Midbrain (tissue), 1 donor: ENCODE results near the gene COL2A1.

ENCODE experiments used
- DNase-seq: peaks from one replicate; lab custom pipeline; 2025; lab: John Stamatoyannopoulos, UW

The COL2A1 gene

GRCh38 chr12:47989666-47990065 is 14.6 kb downstream of the COL2A1 start:
- no peak for DNase-seq

DNA sequence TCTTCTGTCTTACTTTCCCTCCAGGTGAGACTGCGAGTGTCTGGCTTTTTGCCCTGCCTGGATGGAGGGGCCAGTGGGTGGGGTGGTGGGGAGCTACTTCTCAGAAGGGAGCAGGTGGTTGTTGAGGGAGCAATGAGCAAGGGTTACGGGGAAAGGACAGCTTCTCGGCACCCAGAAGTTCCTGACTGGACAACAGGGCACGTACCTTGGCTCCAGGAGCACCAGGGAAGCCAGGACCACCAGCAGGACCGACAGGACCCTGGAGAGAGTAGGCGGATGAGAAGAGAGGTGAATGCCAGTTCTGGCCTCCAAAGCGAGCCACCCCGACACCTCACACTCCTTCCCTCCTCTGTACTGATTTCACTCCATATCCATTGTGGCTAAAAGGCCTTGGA is 15.3 kb downstream of the COL2A1 start:
- DNase-seq, result no peak

DNA sequence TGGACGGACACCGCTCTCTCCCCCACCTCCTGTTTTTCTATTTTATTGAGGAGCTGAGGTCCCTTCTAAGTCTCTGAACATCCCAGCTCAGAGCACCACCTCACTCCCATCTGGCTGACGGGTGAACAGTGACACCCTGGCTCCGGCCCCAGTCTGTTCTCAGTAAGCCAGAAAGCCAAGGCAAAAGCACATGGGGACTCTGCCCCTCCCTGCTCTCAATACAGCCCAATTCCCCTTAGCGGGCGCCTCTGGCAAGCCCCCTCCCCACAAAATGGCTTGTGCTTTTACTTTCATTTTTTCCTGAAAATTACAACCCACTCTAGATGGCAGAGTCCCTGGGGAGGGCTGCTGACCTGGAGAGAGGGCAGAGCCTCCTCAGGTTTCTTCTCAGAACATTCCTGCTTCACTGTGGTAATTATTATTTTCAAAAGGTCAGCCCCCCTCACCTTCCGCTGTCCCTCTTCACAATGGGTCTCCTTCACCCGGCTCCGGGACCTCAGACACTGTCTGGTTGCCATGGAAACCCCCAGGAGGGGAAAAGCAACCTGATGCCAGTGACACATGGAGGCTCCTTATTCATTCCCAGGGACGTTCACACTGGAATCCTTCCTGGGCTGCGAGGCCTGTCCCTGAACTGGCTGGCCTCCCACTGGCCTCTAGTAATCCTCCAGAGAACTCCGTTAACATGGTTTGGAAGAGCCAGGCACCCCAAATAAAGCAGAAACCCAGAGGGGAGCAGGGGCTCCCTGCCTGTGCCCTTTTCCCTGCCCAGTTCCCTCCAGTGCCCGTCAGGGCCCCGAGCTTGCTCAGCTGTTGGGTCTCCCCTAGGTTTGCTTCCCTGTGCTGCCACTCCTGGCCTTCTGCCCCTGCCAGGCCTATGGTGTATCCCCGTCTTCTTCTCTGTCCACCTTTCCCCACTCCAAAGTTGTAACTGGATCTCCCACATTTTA is 15.9 kb downstream of the COL2A1 start:
- DNase-seq, result no peak

DNA sequence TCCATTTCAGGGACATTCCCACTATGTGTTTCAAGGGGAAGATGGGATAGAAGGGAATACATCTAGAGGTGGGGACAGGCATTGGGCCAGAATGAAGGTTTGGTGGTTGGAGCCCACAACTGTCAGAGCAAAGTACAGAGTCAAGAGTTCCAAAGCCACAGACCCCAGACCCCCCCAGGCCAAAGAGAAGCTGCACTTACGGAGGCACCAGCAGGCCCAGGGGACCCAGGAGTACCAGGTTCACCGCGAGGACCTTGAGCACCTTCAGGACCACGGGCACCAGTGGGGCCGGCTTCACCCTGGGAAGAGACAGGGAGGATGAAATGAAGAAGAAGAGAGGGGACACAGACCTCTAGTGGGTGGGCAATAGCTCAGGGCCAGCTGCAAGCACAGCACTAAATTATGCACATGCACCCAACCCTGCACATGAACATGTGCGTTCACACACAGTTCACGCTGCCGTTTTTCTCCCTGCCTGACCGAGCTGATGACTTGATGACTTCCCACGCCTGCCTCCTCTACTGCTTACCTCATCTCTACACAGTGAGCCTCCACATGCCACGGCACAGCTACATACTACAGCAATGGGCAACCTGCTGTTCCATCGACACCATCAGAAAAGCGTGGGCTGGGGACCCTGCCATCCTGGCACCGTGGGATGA is 16.7 kb downstream of the COL2A1 start:
- DNase-seq, result no peak

- no peak for DNase-seq
Measured at GRCh38 chr12:47986832-47987231, 17.4 kb downstream of the COL2A1 start.

DNA sequence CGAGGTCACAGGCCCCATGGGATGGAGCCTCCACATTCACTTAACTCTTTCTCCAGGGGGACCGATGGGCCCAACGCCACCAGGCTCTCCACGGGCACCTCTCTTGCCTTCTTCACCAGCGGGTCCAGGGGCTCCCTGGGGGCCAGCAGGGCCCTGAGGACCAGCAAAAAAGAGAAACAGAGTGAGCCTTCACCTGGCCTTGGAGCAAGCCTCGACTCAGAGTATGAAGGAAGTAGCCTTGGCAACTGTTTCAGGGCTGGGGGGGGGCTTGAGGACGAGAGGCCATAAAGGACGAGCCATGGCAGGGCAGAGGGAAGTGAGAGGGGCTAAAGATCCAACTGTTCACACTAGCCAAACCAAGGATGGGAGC is 18.0 kb downstream of the COL2A1 start:
- DNase-seq, result no peak

- no peak for DNase-seq
Measured at GRCh38 chr12:47985596-47986290, 18.5 kb downstream of the COL2A1 start.

- no peak for DNase-seq
Measured at GRCh38 chr12:47984331-47984801, 19.9 kb downstream of the COL2A1 start.

GRCh38 chr12:47983541-47984115 is 20.6 kb downstream of the COL2A1 start:
- DNase-seq, result no peak

DNA sequence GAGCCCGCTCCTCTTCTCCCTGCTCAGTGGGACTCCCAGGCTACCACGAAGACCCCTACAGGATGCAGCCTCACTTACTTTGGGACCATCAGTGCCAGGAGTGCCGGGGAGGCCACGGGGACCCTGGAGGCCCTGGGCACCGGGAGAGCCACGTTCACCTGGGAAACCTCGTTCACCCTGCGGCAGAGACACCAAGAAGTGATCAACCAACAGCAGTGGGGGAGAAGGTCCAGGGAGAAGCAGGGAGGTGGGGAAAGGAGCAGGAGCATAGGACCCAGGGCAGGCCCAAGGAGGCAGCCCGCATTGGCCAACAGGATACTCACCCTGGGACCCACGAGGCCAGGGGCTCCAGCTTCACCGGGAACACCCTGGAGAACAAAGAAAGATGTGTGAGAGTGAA is 21.5 kb downstream of the COL2A1 start:
- DNase-seq, result no peak

GRCh38 chr12:47982311-47982710 is 22.0 kb downstream of the COL2A1 start:
- no peak for DNase-seq

DNA sequence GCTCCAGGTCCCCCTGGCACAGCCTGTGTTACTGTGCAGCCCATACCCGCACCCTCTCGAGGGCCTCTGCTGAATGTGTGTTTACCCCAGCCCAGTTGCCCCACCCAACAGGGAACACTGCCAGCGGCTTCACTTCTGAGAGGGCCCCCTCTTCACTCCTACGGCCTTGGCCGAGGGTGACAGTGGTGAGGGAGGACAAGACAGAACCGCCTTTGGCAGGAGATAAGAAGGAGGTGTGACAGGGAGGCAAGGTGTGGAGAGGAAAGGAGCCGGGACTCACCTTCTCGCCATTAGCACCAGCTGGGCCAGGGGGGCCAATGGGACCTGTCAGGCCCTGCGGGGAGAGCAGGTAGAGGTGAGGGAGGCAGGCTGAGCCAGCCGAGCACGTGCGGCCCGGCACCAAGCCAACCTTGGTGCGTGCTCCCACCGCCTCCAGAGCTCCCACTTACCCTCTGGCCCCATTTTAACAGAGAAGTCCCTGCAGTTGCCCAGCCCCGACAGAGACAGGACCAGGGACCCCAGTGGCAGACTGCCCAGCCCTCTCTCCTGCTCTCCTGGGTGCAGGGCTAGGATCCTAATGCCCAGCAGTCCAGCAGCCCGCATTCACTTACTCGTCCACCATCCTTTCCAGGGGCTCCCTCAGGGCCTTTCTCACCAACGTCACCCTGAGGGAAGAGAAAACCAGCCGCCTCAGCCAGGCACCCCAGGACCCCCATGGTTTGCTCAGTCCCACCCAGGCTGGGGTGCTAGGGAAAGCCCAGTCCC is 22.6 kb downstream of the COL2A1 start:
- no peak for DNase-seq

GRCh38 chr12:47980779-47981495 is 23.3 kb downstream of the COL2A1 start:
- no peak for DNase-seq

GRCh38 chr12:47980197-47980596 is 24.1 kb downstream of the COL2A1 start:
- no peak for DNase-seq

GRCh38 chr12:47979686-47980085 is 24.6 kb downstream of the COL2A1 start:
- no peak for DNase-seq

DNA sequence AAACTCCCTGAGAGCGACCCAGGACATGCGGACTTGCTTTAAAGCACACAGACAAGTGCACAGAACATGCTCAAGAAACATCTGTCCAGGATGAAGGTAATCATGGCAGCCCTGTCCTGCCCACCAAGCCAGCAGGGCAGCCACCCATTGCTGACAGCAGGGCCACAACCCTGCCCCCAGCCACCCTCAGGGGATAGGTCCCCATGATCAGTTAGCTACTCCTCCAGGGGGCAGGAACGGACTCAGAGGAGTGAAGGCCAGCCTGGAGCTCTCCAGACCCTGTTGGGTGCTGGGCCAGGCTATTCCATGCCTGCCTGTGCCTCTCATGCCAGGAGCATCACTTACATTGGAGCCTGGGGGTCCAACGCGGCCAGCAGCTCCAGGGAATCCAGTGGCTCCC is 25.1 kb downstream of the COL2A1 start:
- no peak for DNase-seq

DNA sequence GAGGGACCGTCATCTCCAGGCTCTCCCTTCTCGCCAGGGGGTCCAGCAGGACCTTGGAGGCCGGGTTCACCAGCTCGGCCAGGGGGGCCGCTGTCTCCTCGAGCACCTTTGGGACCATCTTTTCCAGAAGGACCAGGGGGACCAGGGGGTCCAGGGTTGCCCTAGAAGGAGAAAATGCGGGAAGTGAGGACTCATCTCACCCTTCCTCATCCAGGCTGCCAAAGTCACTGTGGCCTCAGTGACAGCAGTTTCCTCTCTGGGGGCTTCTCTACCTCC is 25.7 kb downstream of the COL2A1 start:
- DNase-seq, result no peak

- DNase-seq, result no peak
Measured at GRCh38 chr12:47977772-47978597, 26.3 kb downstream of the COL2A1 start.

DNA sequence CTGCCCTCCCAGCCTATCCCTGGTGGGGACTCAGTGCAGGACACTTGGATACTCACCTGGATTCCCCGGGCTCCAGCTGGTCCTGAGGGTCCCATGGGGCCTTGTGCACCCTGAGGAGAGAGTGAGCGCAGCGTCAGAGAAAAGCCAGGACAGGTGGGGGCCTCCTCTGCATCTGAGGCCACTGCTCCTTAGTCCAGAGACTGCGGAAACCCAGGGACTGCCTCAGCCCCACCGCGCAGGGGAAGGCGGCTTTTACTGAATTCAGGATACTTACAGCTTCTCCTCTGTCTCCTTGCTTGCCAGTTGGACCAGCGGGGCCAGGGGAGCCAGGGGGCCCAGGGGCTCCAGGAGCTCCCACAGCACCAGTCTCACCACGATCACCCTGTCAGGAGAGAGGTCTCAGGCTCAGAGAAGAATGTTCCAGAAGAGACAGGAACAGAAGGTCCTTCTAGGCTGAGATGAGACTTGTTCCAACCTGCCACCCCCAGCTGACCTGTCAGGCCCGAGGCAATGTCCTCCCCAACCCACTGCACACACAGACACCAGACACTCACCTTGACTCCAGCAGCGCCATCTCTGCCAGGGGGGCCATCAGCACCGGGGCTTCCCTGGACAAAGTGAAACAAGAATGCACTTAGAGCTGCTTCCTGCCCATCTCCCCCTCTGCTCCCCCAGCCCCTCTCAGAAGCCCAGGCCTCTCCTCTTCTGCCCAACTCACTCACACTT is 27.1 kb downstream of the COL2A1 start:
- no peak for DNase-seq

DNA sequence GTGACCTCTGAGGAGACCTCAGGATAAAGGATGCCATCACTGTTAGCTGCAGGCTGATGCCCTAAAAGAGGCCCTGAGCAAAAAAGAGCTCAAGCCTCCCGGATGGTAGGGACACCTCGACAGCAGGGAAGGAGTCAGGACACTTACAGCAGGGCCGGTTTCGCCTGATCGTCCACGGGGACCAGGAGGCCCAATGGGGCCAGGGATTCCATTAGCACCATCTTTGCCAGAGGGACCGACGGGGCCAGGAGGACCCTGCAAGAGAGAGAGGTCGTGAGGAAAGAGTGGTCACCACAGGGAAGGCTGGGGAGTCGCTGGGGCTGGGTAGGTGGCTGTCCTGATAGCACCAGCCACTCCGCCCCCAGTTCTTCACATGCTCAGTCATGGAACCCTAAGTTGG is 28.5 kb downstream of the COL2A1 start:
- DNase-seq, result no peak
